Mucosa of gallbladder (tissue), 1 donor: ENCODE results near the gene ZIC4. TPM values are rescaled to one million over a fixed set of nuclear protein-coding genes. Genes with fewer than 3 reads are reported as not detected.

Source experiments
- DNase-seq: peaks from one replicate; pipeline ENCODE4 v3.0.0-alpha.2; 2020; ENCODE audit warnings: low spot score
- total RNA-seq: library from RNA; stranded (reverse); gene quantifications from one replicate; pipeline ENCODE4 v1.2.1, GENCODE V29; 2021
- donor health status: DM: no; HTN: no; CAD: no.

ZIC4 gene
- total RNA-seq, 1 donor from 2014 or later = 0.20 TPM

DNA sequence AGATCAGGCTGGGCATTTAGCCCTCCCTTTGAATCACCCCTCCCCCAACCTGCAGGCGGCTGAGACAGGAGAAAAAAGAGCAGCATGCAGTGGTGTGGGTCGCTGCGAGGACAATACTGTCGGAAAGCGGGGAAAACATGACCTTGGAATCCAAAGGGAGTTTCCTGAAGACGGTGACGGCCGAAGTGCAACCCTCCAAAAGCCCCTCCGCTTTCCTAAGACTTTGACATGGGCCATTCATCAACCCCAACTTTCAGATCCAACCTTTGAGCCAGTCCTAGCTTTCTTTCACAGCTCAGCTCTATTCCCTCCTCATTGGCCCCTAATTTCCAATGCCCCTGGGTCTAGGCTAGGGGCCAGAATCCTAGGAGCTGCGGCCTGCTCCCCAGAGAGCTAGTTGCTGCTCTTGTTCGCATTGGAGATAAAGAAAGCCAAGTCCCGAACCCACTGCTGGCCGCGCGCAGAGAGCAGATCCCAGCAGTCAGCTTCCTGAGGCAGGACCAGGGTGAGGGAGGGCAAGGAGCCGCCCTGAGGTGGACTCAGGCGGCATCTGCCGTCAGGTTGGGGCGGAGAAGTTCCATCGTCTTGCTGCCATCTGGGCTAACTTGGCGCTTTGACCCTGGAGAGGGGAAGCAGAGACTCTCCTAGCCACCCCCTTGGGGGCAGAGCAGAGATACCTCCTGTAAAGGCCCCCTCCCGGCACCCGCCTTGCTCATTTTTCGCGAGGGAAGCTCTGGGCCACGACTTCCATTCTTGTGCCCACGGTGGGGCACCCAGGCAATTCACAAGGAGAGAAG lies 914 bp downstream of the ZIC4 start:
- DNase-seq = no peak

DNA sequence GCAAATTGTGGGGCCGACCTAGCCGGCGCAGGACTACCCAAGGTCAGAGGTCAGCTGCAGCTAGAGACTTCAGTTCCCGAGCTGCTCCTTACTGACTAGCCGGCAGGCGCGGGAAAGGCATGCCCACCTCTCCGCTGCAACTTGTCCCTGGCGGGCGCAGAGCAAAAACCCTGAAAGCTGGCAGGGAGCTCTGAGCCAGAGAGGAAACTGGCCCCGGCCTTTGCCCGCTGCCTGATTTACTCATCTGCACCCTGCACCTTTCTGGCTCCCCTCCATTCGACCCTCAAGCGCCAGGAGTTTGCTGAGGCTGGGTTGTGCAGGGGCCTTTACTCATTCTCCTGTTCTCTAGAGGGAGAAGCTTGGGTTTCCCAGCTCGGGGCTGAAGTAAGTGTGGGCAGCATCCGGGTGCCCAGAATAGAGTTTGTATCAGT lies 1.5 kb downstream of the ZIC4 start:
- no peak for DNase-seq

DNA sequence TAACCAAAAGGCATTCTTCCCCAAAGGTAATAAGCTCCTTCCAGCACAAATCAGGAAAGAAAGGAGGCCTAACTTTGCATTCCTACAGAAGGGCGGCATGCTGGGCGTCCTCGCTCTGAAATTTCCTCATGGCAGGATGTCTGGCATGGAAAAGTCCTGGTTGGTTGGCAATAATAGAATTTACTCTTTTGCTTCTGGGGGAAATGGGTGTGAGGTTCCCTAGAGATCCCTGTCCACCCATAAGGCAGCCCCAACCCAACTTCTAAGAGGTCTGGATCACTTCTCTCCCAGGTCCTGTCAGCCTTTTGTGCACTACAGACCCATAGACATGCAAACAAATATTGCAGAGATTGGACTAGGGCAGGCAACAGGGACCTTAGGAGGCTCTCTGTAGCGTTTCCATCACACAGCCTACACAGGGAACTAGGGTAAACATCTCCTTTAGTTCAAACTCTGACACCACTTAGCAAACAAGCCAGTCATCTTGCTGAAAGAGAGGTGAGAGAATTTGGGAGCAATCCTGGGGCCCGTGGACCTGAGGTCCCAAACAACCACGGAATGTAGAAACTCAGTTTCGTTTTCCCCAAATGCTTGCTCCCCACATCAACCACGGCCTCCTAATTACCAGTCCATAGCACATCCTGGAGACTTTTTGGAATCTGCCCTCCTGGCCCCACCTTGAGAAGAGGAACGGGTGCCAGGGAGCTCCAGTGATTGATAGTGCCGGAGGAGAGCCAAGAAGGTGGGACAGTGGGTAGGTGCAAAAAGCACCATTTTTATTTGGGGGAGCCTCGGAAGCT lies 2.1 kb downstream of the ZIC4 start:
- no peak for DNase-seq

DNA sequence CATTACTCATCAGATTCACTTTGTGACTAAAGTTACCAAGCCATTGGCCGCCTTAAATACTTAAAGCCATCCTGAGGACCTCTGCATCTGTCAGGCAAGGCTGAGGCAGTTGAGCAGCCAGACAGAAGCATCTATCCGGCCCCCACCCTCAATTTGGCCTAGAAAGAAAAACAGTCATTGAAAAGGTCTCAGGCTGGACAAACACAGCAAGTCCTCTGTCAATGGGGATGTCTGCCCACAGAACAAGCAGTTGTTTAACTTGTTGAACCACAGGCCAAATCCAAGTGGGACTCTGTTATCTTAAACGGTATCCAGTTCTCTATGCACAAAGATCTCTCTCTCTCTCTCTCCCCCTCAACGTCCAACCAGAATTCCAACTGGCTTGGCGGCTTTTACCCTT lies 2.8 kb downstream of the ZIC4 start:
- DNase-seq = no peak

DNA sequence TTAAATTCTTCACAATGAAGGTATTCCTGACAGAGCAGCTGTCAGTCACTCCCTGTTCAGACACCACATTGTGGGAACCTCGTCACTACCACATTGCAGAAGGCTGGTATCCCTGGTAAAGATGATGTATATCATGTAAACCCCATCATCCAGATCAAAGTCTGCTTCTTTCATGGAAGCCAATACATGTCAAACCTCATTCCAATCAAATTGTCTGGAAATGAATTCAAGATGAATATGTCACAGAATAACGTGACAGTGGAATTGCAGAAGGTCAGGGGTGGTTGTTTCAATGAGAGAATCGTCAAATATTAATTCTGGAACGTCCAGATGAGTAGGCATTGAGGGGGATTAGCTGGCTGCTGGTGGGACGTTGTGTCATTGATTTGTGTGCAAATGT lies 4.2 kb downstream of the ZIC4 start:
- no peak for DNase-seq

DNA sequence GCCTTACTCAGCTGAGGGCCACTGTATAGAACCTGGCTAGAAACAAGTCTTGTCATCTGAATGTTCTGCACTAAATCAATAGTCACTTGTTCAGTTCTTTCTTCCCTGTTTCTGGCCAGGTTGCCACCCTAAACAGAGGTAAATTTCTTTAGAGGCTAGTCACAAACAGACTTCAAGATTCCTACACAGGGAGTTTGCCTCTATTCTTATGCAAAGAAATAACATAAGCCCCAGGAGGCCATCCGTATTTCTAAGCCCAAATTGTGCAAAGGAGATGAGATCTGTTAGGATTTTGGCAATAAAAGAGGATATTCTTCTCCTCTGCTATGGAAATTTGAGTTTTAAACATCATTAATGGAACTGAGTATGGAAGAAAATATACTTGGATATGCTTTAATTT lies 4.9 kb downstream of the ZIC4 start:
- DNase-seq = no peak

DNA sequence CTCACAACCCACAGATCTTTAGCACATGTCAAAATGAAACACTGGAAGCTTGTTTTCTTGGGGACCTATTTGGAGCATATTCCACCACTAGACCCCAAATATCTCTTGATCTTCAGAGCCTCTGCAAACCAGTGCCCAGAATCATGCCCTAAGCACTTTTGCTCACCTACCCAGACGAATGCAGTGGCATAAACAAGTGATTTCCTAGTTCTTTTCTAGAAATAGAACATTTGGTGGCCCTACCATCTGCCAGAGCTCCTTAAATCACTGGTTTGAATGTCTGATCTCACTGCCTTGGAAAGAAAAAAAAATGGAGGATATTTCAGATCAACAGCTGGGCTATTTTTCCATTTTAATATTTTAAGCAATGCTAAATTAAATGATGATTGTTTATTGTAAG lies 5.3 kb downstream of the ZIC4 start:
- no peak for DNase-seq

DNA sequence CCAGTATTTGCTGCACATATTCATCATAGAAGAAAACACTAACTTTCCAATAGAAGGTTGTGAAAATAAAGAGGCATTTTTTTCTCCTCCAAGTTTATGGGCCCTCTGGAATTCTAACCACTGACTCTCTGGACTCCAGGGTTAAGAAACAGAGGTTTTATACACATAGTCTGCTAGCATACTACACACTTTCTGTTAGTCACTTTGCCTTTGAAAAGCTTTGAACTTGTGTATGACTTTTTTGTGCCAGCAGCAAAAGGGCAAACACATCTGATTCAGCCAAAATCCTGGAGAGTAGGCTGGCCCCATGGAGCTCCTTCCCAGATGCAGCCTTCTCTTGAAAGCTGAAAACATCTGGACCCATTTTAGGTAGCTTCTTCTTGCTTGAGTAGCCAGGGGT lies 6.2 kb downstream of the ZIC4 start:
- DNase-seq = no peak

DNA sequence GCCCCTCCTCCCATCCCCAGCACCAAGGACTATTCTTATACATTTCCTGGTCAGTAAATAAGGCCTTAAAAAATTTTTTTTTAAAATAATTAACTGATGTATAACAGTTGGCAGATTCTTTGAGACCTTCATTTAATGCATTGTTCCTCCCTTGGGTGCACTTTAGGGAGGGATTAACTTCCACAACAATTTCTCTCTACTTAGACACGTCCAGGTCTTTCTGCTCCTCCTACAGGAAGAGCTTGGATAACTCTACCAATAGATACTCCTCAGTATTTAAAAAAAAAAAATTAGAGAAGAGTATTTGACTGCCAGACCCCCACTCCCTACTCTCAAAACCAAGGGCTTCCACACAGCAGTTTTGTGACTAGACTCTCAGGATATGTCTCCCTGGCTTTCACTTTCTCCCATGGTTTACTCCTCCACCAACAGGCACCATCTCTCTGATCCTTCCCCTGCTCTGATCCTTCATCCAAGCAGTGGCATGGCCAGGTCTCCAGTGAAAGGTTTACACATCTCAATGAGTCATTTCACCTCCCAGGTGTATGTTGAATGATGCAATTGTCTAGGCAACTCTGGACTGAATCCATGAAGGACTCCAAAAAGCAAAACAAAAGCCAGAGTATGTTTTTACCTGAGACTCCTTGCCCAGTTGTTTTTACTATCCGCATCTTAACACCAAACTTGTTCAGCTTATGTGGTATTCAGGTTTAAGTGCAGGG lies 7.4 kb downstream of the ZIC4 start:
- no peak for DNase-seq

DNA sequence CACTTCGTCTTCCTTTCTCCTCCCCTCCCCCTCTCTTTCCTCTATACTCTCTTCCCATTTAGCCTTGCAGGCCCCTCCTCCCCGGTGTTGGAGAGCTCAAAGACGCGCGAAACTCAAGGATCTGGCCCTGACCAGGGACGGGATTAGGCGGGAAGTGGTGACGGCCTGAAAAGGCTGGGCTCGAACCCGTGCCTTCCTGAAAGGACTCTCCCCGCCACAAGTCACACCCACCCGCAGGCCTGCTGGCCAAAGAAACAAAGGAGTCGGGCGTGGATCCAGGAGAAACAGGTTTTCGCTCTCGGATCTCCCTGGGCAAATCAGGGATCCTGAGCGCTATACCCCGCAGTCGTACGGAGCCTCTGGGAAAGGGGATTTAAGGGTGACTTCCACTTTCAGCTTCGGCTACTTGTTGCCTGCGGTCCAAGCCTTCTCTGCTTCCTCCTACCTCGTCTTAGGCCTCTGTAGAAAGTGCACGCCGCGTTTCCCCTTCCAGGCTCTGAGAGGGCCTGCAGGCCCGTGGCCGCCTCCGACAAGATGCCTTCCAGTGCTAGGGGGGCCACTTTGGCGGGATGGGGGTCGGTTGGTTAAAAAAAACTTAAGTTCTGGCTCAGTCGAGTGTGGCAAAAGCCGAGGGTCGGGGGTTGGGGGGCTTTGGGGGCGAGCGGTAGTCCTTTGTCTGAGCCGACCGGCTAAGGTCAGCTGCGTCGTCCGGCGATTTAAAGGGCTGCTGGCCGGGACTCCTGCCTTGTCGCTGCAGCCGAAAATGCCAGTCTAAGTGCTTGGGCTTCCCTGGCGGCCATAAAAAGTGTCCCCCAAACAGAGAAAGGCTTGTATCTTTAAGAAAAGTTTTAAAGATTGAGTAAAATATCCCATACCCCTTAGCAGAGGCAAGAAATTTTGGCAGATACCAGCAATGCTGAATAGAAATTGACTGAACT lies 8.2 kb downstream of the ZIC4 start:
- no peak for DNase-seq

DNA sequence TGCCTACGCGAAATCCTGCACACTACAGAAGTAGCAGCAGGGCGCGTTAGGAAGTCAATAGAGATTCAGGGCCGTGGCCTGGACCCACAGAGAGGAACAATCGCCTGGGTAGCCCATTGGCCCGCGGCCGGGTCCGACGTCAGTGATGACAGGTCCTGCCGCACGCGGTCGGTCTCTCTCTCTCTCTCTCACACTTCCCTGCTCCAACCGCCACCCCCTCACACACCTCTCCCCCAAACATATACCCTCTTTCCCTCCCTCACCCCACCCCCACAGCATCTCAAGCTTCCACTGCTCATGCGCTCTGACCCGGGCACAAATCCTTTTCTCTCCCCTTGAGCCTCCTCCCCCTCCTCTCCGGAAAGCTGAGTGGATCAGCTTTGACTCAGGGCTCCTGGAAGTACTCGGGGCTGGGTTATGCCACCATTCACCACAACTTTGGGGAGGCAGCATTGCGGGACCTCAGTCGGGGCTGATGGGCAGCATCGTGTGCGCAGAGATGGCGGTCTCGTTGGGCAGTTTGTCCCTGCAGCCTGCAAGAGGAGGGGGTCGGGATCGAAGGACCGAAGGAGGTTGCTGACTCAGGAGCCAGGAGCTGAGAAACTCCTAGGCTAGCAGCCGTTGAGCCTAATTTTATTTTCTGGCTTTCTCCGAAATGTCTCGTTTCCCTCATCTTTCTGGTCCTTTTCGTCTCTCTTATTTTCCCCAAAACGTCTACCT lies 9.0 kb downstream of the ZIC4 start:
- DNase-seq = no peak

DNA sequence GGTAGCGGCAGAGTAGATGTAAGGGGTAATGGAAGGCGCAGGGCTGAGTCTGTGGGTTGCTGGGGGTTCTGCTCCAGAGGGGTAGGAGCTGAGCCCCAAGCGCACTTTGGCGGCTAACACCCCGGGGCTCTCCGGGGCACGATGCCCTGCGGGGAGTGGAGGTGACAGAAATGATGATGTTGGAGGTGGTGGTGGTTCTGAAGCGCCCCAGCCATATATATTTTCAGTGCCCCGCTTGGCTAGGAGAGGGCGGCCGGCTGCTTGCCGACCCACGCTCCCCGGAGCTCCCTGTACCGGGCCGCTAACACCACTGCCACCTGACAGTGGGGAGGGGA lies 9.7 kb downstream of the ZIC4 start:
- no peak for DNase-seq

DNA sequence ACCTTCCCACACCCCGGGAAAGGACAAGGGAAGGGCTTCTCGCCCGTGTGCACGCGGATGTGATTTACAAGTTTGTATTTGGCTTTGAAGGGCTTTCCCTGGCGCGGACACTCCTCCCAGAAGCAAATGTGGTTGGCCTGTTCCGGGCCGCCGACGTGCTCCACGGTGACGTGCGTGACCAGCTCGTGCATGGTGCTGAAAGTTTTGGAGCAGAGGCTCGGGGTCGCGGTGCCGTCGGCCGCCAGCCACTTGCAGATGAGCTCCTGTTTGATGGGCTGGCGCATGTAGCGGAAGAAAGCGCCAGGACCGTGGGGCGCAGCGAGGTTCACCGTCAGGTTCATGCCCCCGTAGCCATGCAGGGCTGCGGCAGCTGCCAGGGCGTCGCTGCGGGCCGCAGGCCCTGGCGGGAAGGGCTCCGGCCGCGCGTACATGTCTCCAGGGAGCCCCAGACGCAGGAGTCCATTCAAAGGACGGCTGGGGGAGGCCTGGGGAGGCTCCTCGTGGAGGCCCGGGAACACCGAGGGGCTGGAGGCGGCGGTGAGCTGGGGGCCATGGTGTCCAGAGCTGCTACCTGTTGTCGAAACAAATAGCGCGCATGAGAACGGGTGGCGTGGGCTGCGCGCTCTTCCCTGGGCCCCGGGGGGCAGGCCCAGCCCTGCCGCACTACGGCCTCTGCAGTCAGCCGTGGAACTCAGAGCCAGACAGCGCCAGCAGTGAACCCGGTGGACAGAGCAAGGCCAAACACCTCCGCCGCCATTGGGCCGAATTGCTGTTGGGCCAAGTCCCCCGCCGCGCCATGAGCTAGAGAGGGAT lies 10.2 kb downstream of the ZIC4 start:
- DNase-seq = no peak

DNA sequence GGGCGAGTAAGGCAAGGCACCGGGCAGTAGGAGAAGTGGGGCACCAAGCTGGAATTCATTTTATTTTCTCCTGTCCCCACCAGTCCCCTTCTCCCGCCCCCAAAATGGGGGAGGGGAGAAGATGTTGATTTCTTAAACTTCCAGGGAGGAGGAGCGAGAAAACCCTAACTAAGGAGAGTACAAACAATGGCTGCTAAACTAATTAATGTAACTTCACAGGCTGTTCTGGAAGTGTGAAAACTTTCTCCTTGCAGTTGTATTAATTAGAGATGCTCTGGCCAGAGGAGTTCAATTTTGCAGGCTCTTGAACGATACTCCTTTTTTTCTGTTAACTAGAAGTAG lies 11.5 kb downstream of the ZIC4 start:
- no peak for DNase-seq

DNA sequence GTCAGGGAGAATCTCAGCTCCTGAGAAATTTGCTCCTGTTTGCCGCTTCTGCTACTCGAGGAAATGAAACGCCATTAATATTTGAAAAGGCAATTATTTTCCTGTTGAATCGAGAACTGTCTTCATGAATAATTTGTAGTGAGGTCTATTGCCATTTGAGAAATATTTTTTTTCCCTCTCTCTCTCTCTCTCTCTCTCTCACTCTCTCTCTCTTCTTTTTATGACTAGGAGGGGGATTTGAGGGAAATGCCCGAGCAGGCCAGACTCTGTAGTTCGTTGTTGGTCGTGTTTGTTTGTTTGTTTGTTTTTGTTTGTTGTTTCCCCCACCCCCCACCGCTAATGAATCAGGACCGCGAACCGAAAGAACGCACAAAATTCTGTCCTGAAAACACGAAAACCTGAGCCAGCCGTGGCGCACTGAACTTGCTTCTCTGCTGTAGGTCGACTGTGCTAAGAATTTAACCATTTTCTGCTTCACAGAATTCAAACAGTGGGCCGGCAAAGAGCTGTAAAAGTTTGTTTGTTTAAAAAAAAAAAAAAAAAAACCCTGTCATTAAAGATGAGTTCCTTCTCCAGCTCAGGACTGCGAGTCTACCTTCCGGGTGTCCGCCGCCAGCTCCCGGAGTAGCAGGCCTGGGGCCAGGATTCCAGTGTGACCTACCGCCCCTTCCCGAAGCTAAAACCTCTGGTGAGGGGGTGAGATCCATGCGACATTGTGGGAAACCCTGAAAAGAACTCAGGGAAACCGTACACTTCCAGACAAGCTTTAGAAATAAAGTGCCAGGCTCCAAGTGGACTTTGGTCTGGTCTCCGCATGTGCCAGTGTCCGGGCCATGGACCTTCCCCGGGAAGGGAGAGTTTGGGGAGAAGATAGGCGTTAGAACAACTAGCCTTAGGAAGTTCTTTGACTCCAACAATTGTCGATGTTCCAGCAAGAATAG lies 12.1 kb downstream of the ZIC4 start:
- no peak for DNase-seq

DNA sequence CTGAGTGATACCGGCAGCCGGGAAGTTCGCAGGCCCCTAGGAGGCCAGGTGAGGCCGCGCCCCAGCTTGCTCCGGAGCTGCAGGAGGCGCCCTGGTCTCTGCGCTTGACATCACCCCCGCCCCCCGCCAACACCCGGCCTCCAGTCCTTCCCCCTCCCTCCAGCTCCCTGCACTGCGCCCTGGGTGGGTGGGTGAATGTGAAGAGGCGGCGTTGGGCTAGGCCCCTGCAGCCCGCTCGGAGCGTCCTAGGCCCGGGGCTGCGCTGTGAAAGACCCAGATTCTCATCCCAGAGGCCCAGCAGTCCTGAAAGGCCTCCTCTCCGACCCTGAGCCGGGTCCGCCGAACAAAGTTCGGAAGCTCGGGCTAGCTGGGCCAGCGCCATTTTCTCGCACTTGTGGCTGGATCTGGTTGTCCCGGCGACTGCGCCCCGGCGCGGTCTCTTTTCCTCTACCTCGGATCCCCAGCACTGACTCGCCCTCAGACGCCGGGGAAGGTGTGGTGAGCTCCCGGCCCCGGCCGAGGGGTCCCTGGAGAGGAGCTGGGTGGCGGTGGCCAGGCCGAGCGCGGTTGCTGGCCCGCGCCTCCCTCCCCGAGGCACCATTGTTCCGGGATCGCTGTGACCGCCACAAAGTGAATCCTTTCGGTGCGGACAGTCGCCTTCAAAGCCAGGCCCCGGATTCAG lies 12.9 kb downstream of the ZIC4 start:
- no peak for DNase-seq

DNA sequence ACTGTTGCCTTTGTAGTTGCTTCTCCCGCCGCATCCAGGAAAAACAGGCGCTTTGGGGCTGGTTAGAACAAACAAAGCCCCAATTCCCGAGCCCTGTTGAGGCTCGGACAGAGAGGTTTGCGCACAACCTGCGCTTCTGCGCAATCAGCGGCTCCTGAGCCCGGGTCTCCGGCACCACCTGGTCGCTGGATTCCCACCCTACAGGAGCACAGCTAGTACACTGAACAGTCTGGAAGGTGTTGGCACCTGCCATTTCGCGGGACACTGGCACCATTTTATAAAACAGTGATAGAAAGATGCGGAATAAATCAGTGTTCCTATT lies 13.8 kb downstream of the ZIC4 start:
- no peak for DNase-seq

DNA sequence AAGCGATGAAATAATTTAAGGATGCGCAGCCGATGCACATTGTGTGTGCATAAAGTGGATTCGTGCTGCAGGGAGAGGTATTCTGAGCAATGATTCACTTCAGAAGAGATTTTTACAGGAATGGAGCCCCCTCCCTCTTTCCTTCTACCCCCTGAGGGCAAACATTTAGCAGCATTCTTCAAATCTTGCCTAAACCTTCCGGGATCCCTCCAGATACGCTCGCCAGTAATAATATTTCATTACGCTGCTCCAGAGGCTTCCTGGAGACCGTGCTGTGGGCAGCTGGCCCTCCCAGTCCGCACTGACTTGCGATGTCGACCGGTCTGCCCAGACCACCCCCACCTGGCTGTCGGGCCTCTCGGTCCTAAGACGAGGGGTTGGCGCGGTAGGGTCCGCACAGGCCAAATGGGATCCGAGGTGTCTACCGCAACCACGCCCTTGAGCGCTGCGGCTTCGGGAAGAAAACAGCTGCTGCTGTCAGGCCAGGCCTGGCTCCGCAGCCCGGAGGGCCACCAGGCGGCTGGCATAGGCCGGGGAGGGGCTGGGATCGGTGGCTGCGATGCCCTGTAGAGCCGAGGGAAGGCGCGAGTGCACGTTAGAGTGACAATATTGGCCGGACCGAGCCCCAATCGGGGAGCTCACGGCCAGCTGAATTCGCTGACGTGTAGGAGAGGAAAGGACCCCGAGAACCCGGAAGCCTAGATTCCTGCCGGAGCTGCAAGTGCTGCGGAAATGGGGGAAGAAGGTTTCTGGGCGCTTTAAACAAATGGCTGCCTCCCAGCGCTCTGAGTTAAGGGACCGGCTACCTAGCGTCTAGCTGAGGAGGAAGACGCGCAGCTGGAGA lies 14.3 kb downstream of the ZIC4 start:
- DNase-seq = no peak
